Left cardiac atrium (tissue), 2 donors: ENCODE measurements around the gene EPRS1. TPM values are rescaled to one million over a fixed set of nuclear protein-coding genes. Genes with fewer than 3 reads are reported as not detected.

Experiments used
- total RNA-seq, 2 donors: library from RNA; stranded (reverse); fragmentation: NEBNext Ultra II Directional; extraction: Animal tissue kit (Norgen Biotek cat#: 25700); gene quantifications; one replicate each; pipeline ENCODE4 v1.2.1, GENCODE V29; 2021
- donor health status: DM: no; HTN: yes; CAD: no; lungs with severe emphysema.
- donor health status: DM: yes; HTN: yes; CAD: no.

EPRS1 gene
- total RNA-seq, 2 donors from 2014 or later, result 63.0 to 72.5 TPM

Other genes with a start within 250 kb of the EPRS1 start
- gene SLC30A10, start 117.9 kb downstream of the EPRS1 start, total RNA-seq, result not detected
- 10 to 100 TPM; 13.9 to 15.1 TPM for gene BPNT1, start 43.3 kb upstream of the EPRS1 start, total RNA-seq
- gene IARS2, start 47.6 kb upstream of the EPRS1 start, total RNA-seq, result 10 to 100 TPM; 58.7 to 64.0 TPM
- gene RAB3GAP2, start 225.9 kb upstream of the EPRS1 start, total RNA-seq, result 10 to 100 TPM; 22.2 to 30.1 TPM